HepG2 (cell line): ENCODE results near the gene SIRPB2. TPM values are rescaled to one million over a fixed set of nuclear protein-coding genes. Genes with fewer than 3 reads are reported as not detected.

Source experiments
- AHR ChIP-seq: IDR thresholded peaks from 2 replicates; pipeline ENCODE4 v1.6.1; 2018; ENCODE audit warnings: missing genetic modification reagents, missing compliant biosample characterization
- ATF4 ChIP-seq, 2 experiments: fragments of 450-650 bp in 1 of 2; sonication (generic) in 1 of 2; formaldehyde crosslinking; IDR thresholded peaks; 2 replicates each; pipeline versions ENCODE4 v1.5.0 to v1.8.0; 2020 to 2022; ENCODE audit warnings: mild to moderate bottlenecking in 1 of 2, missing genetic modification reagents in 1 of 2
- HIC2 ChIP-seq: sonication (generic); formaldehyde crosslinking; IDR thresholded peaks from 2 replicates; pipeline ENCODE4 v1.9.0; 2022; ENCODE audit warnings: low read depth, missing genetic modification reagents
- NCOA1 ChIP-seq: sonication (generic); formaldehyde crosslinking; IDR thresholded peaks from 2 replicates; pipeline ENCODE4 v1.9.0; 2021; ENCODE audit warnings: missing genetic modification reagents
- PRMT3 ChIP-seq: sonication (generic); formaldehyde crosslinking; IDR thresholded peaks from 2 replicates; pipeline ENCODE4 v1.8.1; 2022; ENCODE audit warnings: low read depth, mild to moderate bottlenecking, moderate library complexity, missing genetic modification reagents, borderline replicate concordance
- SNAPC2 ChIP-seq: sonication (generic); formaldehyde crosslinking; IDR thresholded peaks from 2 replicates; pipeline ENCODE4 v1.8.1; 2022; ENCODE audit warnings: mild to moderate bottlenecking, missing genetic modification reagents
- TCF7 ChIP-seq: sonication (generic); IDR thresholded peaks from 2 replicates; pipeline ENCODE4 v1.6.1; 2016; ENCODE audit warnings: antibody characterized with exemption, low read depth
- XRCC5 ChIP-seq: fragments of 200-400 bp; formaldehyde crosslinking; optimal IDR thresholded peaks from 2 replicates; pipeline ENCODE3; 2017; ENCODE audit warnings: mild to moderate bottlenecking, low read length
- ZNF782 ChIP-seq: sonication (generic); formaldehyde crosslinking; IDR thresholded peaks from 2 replicates; pipeline ENCODE4 v1.4.0; 2020; ENCODE audit warnings: missing genetic modification reagents, mild to moderate bottlenecking, borderline replicate concordance
- ZNF800 ChIP-seq: sonication (generic); formaldehyde crosslinking; IDR thresholded peaks from 2 replicates; pipeline ENCODE4 v1.4.0; 2020; ENCODE audit warnings: missing genetic modification reagents
- ZNF878 ChIP-seq: sonication (generic); formaldehyde crosslinking; IDR thresholded peaks from 2 replicates; pipeline ENCODE4 v1.8.1; 2023; ENCODE audit warnings: mild to moderate bottlenecking, missing genetic modification reagents, moderate library complexity
- polyA plus RNA-seq, 8 experiments: library from polyadenylated mRNA; depleted of rRNA in 3 of 8; stranded (reverse) in 7 of 8; unstranded in 1 of 8; fragments of >200 nt; fragmentation: Illumina TruSeq in 4 of 8; extraction: Trizol in 4 of 8; gene quantifications; 2 replicates each; pipeline versions ENCODE4 v1.2.1 to v1.2.3, GENCODE V29; 2011 to 2016; ENCODE audit warnings: low read depth in 4 of 8, missing spikeins in 1 of 8, mixed read lengths in 1 of 8; ENCODE audit not compliant: insufficient read depth in 1 of 8
- total RNA-seq, 5 experiments: library from RNA; depleted of rRNA; stranded (reverse); fragments of >200 nt; fragmentation: Illumina TruSeq; extraction: Trizol; gene quantifications; 2 replicates each; pipeline ENCODE4 v1.2.3, GENCODE V29; 2016; ENCODE audit warnings: low read depth in 1 of 5
- TF ChIP-seq, protein P1 (sequence below): sonication (generic); formaldehyde crosslinking; IDR thresholded peaks from 2 replicates; pipeline ENCODE4 v1.4.0; 2020; ENCODE audit warnings: missing genetic modification reagents
- TF ChIP-seq, protein P2 (sequence below): sonication (generic); formaldehyde crosslinking; IDR thresholded peaks from 2 replicates; pipeline ENCODE4 v1.5.1; 2020; ENCODE audit warnings: mild to moderate bottlenecking, missing genetic modification reagents, moderate library complexity
- TF ChIP-seq, protein P3 (sequence below): IDR thresholded peaks from 2 replicates; pipeline ENCODE4 v1.6.1; 2012; ENCODE audit warnings: inconsistent platforms

SIRPB2 gene
- total and polyA plus RNA-seq, 2 of the 13 experiments (the other 11 are each of a cell fraction or from before 2014, with no cell fraction given), result not detected

DNA sequence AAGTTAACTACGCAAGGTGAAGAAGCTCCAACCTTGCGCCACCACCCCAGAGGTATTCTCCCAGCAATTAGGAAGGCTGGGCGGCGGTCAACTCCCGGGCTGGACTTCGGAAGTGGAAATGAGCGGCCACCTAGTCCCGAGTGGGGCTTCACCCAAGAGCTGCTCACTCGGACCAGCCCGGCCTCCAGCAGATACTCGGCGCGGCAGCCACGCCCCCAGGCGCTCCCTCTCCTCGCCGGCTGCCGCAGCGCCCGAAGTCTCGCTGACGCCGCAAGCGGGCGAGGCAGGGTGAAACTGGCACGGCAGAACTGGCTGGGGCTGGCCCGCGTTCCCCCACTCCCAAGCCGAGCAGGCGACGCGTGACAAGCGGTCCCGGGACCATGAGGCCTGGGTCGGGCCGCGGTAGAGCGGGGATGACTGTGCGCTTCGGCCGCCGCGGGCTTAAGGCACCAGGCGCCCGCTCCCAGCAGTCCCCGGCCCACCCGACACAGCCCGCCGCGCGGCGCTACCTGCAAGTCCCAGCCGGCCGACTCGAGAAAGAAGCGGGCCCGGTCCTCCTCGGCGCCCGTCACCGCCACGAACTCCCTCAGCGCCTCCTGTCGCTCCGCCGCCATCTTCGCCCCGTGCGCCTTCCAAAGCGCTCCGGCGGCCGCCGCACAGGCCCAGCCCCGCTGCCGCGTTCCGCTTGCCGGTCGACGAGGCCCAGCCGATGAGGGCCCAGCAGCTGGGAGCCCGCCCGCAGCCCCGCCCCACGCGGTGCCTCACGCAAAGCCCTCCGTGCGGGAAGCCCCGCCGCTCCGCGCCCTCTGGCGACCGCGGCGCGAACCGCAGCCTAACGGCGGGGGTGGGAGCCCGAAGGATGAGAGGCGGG, 24.8 kb downstream of the SIRPB2 start, which contains the start of gene NSFL1C (continued):
- TF ChIP-seq, protein P1, sequence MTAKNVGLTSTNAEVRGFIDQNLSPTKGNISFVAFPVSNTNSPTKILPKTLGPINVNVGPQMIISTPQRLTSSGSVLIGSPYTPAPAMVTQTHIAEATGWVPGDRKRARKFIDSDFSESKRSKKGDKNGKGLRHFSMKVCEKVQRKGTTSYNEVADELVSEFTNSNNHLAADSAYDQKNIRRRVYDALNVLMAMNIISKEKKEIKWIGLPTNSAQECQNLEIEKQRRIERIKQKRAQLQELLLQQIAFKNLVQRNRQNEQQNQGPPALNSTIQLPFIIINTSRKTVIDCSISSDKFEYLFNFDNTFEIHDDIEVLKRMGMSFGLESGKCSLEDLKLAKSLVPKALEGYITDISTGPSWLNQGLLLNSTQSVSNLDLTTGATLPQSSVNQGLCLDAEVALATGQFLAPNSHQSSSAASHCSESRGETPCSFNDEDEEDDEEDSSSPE (CRISPR knock-in tag), result peak; percentile 83
- TF ChIP-seq PRMT3 (peak; percentile 90), ZNF782 (CRISPR knock-in tag) (peak; percentile 98), TCF7 (no peak), ZNF800 (CRISPR knock-in tag) (peak; percentile 93; the same call in 1 of the 2 replicates), AHR (CRISPR knock-in tag) (peak; percentile 96; the same call in 1 of the 2 replicates), NCOA1 (peak; percentile 97), ZNF878 (CRISPR knock-in tag) (no peak), SNAPC2 (CRISPR knock-in tag) (peak; percentile 97), XRCC5 (peak; percentile 100), ATF4 (CRISPR knock-in tag; IDR thresholded peaks at IDR 0.05) (peak in 1 of 2 experiments; percentile 89; a peak in 2 of 4 replicates), HIC2 (CRISPR knock-in tag) (peak; percentile 69; the same call in 1 of the 2 replicates)
- TF ChIP-seq, protein P2, sequence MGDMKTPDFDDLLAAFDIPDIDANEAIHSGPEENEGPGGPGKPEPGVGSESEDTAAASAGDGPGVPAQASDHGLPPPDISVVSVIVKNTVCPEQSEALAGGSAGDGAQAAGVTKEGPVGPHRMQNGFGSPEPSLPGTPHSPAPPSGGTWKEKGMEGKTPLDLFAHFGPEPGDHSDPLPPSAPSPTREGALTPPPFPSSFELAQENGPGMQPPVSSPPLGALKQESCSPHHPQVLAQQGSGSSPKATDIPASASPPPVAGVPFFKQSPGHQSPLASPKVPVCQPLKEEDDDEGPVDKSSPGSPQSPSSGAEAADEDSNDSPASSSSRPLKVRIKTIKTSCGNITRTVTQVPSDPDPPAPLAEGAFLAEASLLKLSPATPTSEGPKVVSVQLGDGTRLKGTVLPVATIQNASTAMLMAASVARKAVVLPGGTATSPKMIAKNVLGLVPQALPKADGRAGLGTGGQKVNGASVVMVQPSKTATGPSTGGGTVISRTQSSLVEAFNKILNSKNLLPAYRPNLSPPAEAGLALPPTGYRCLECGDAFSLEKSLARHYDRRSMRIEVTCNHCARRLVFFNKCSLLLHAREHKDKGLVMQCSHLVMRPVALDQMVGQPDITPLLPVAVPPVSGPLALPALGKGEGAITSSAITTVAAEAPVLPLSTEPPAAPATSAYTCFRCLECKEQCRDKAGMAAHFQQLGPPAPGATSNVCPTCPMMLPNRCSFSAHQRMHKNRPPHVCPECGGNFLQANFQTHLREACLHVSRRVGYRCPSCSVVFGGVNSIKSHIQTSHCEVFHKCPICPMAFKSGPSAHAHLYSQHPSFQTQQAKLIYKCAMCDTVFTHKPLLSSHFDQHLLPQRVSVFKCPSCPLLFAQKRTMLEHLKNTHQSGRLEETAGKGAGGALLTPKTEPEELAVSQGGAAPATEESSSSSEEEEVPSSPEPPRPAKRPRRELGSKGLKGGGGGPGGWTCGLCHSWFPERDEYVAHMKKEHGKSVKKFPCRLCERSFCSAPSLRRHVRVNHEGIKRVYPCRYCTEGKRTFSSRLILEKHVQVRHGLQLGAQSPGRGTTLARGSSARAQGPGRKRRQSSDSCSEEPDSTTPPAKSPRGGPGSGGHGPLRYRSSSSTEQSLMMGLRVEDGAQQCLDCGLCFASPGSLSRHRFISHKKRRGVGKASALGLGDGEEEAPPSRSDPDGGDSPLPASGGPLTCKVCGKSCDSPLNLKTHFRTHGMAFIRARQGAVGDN, result peak; percentile 94
- TF ChIP-seq, protein P3, sequence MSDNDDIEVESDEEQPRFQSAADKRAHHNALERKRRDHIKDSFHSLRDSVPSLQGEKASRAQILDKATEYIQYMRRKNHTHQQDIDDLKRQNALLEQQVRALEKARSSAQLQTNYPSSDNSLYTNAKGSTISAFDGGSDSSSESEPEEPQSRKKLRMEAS, result peak; percentile 90
